Adipocyte (in vitro differentiated cells): ENCODE measurements around the gene SLC41A1.
A peak's percentile ranks its signal among the peaks of the same experiment; 100 is the strongest.
"Not testable (repeated sequence)": the region's sequence is repeated elsewhere in the genome, so short reads cannot be mapped to it uniquely, and the experiment has no call there.

Source experiments
- DNase-seq: peaks from one replicate; pipeline ENCODE4 v3.0.0-alpha.2; 2015; ENCODE audit warnings: low read depth
- H3K27me3 ChIP-seq: replicated peaks from 2 replicates; pipeline ENCODE4 v1.7.0; 2013; ENCODE audit warnings: mild to moderate bottlenecking, low read length, moderate library complexity; ENCODE audit not compliant: control insufficient read depth, insufficient read depth
- H3K36me3 ChIP-seq: 2 replicates; pipeline ENCODE4 v1.7.0; 2013; ENCODE audit warnings: low read length, mild to moderate bottlenecking, moderate library complexity; ENCODE audit not compliant: control insufficient read depth, insufficient read depth, severe bottlenecking
- H3K4me1 ChIP-seq: 2 replicates; pipeline ENCODE4 v1.7.0; 2013; ENCODE audit warnings: mild to moderate bottlenecking, low read length, moderate library complexity; ENCODE audit not compliant: control insufficient read depth, insufficient read depth
- H3K4me3 ChIP-seq: 2 replicates; pipeline ENCODE4 v1.7.0; 2013; ENCODE audit warnings: mild to moderate bottlenecking, low read length, moderate library complexity
- H3K9ac ChIP-seq: 2 replicates; pipeline ENCODE4 v1.7.0; 2013; ENCODE audit warnings: mild to moderate bottlenecking, low read length, moderate library complexity
- H3K9me3 ChIP-seq: 2 replicates; pipeline ENCODE4 v1.7.0; 2013; ENCODE audit warnings: mild to moderate bottlenecking, low read length, moderate library complexity; ENCODE audit not compliant: control insufficient read depth

SLC41A1 gene

DNA sequence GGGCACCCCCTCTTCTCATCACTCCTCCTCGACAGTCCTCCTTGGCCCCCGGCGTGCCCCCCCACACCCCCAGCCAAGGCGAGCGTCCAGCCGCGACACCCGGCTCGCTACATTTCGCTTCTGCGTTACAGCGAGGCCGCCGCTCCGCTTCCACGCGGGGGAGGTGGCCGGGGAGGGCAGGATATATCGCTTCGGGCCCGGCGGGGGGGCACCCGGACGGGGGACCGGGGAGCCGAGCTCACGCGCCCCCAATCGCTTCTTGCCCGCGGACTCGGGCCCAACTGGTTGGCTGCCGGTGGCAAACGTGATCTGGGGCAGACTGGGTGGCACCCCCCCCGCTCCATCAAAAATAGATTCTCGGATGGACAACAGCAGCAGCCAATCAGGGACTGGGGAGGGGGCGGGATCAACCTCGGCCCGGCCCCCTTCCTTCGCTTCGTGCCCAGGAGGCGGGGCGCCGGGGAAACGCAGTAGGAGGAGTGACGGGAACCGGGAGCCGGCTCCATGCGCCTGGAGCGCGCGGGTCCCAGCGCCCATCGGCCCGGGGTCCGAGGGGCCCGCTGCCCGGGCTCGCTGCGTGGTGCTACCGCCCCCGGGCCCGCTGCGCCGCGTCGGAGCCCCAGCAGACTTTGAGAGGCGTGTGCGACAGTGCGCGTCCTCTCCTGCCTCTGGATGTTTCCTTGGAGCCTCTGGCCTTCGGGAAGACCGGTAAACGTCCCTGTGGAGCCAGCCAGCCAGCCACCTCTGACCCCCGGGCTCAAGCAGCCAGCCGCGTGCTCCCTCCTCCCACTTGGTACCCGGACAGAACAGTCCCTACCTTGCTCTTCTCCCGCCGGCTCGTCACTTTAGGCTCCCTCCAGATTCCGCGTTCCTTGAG, at the start of gene SLC41A1:
Gene SLC41A1, minus strand, starts transcription at position 321 of the 877 bp plus-strand sequence. CDS start 2,757 bp downstream, outside the sequence.
- Histone ChIP-seq H3K4me1 (peaks cover 38% of the 10 kb centered on the region), H3K9me3 (no peaks in the 10 kb centered on the region), H3K4me3 (peak within 1 kb of the TSS; percentile 93), H3K27me3 (no peaks in the 10 kb centered on the region), H3K9ac (peak within 1 kb of the TSS; percentile 87), H3K36me3 (peaks cover 20% of the 10 kb centered on the region)
- DNase-seq, result peak; percentile 97

- Histone ChIP-seq H3K4me1 (no peaks in the 10 kb centered on the region), H3K4me3 (no peak overlapping the region), H3K27me3 (no peaks in the 10 kb centered on the region), H3K36me3 (no peaks in the 10 kb centered on the region), H3K9ac (no peak overlapping the region), H3K9me3 (peaks cover 5% of the 10 kb centered on the region)
- DNase-seq, result no peak
Observed at GRCh38 chr1:205861540-205861939, 48.5 kb upstream of the SLC41A1 start.

GRCh38 chr1:205858141-205858961, 45.4 kb upstream of the SLC41A1 start:
- Histone ChIP-seq H3K27me3 (no peaks in the 10 kb centered on the region), H3K9me3 (peaks cover 12% of the 10 kb centered on the region), H3K4me1 (no peaks in the 10 kb centered on the region), H3K36me3 (no peaks in the 10 kb centered on the region), H3K4me3 (no peak overlapping the region), H3K9ac (no peak overlapping the region)
- DNase-seq, result no peak

GRCh38 chr1:205857501-205857900, 44.5 kb upstream of the SLC41A1 start:
- H3K9me3 ChIP-seq, result peaks cover 17% of the 10 kb centered on the region
- not testable (repeated sequence) for H3K36me3 ChIP-seq, H3K27me3 ChIP-seq, DNase-seq, H3K4me3 ChIP-seq, H3K9ac ChIP-seq, H3K4me1 ChIP-seq

- Histone ChIP-seq H3K9ac (no peak overlapping the region), H3K4me3 (no peak overlapping the region), H3K9me3 (peaks cover 21% of the 10 kb centered on the region), H3K4me1 (no peaks in the 10 kb centered on the region), H3K27me3 (no peaks in the 10 kb centered on the region), H3K36me3 (no peaks in the 10 kb centered on the region)
- no peak for DNase-seq
Observed at GRCh38 chr1:205856433-205856832, 43.4 kb upstream of the SLC41A1 start.

DNA sequence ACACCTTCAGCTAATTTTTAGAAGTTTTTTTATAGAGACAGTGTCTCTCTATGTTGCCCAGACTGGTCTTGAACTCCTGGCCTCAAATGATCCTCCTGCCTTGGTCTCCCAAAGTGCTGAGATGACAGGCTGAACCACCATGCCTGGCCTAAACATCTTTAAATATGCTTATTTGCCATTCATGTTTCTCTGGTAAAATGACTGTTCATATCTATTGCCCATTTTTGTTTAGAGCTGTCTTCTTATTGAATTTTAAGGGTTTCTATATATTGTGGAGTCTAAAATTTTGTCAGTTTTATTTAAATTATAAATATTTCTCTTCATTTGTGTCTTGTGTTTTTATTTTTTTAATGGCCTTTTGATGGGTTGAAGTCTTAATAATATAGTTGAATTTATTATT, 40.0 kb upstream of the SLC41A1 start:
- peaks cover 3% of the 10 kb centered on the region for H3K4me1 ChIP-seq
- H3K36me3 ChIP-seq, result no peaks in the 10 kb centered on the region
- H3K27me3 ChIP-seq, result no peaks in the 10 kb centered on the region
- no peak overlapping the region for H3K4me3 ChIP-seq
- DNase-seq, result no peak
- no peak overlapping the region for H3K9ac ChIP-seq
- peaks cover 21% of the 10 kb centered on the region for H3K9me3 ChIP-seq

- no peaks in the 10 kb centered on the region for H3K36me3 ChIP-seq
- H3K9ac ChIP-seq, result no peak overlapping the region
- H3K27me3 ChIP-seq, result no peaks in the 10 kb centered on the region
- H3K4me3 ChIP-seq, result no peak overlapping the region
- H3K4me1 ChIP-seq, result peaks cover 3% of the 10 kb centered on the region
- no peak for DNase-seq
- peaks cover 21% of the 10 kb centered on the region for H3K9me3 ChIP-seq
Observed at GRCh38 chr1:205851993-205852392, 39.0 kb upstream of the SLC41A1 start.

GRCh38 chr1:205849619-205850355, 36.8 kb upstream of the SLC41A1 start, which contains the start of gene PM20D1:
Gene PM20D1 (minus strand): TSS chr1:205850132. CDS start chr1:205850072, 60 bp downstream.
- no peaks in the 10 kb centered on the region for H3K27me3 ChIP-seq
- DNase-seq, result peak; percentile 72
- peak within 1 kb of the TSS; percentile 13 for H3K9ac ChIP-seq
- peak within 1 kb of the TSS; percentile 62 for H3K4me3 ChIP-seq
- no peaks in the 10 kb centered on the region for H3K36me3 ChIP-seq
- H3K4me1 ChIP-seq, result peaks cover 3% of the 10 kb centered on the region
- peaks cover 10% of the 10 kb centered on the region for H3K9me3 ChIP-seq

- no peak overlapping the region for H3K4me3 ChIP-seq
- H3K9me3 ChIP-seq, result no peaks in the 10 kb centered on the region
Observed at GRCh38 chr1:205843036-205843859, 30.2 kb upstream of the SLC41A1 start.

GRCh38 chr1:205842229-205842628, 29.2 kb upstream of the SLC41A1 start:
- Histone ChIP-seq H3K4me3 (no peak overlapping the region), H3K27me3 (no peaks in the 10 kb centered on the region), H3K36me3 (no peaks in the 10 kb centered on the region), H3K4me1 (peaks cover 4% of the 10 kb centered on the region), H3K9me3 (no peaks in the 10 kb centered on the region), H3K9ac (no peak overlapping the region)
- DNase-seq, result no peak

More at GRCh38 chr1:205843036-205843859, 30.2 kb upstream of the SLC41A1 start:
- no peaks in the 10 kb centered on the region for H3K36me3 ChIP-seq
- no peak overlapping the region for H3K9ac ChIP-seq
- H3K4me1 ChIP-seq, result no peaks in the 10 kb centered on the region
- no peaks in the 10 kb centered on the region for H3K27me3 ChIP-seq
- DNase-seq, result no peak
